ENCODE measurements around the gene ORAI3.

Gene ORAI3

DNA sequence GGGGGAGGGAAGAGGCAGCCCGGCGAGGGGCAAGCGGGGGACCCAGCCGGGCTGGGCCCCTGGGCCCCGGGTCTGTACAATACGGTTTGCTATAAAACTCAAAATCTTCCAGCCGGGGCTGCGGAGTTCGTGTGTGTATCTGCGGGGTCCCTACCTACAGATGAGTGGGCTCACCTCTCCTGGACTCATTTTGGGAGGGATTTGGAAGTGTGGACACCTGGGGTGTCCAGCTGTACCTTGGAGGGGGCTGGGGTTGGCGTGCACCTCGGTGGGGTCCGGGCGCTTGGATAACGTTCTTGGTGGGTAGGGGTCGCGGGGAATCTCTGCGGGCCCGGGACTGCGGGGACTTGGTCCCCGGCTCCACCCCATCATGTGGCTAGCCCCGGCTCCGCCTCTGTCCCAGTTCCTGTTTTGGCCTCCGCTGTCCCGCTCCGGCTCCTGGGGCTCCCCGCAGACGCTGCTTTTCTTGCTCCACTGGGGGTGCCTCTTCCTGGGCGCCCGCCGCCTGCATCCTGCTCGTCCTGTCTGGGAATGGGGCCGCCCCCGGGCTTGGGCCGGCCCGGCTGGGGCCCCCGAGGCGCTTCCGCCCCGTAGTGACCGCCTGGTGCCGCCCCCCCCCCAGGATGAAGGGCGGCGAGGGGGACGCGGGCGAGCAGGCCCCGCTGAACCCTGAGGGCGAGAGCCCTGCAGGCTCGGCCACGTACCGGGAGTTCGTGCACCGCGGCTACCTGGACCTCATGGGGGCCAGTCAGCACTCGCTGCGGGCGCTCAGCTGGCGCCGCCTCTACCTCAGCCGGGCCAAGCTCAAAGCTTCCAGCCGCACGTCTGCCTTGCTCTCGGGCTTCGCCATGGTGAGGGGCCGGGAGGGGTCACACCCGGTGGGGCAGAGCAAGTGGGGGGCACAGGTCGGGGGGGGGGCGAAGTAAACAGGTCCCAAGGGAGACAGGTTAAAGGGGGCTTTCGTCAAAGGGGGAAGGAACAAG lies at the start of gene ORAI3:
ORAI3 (plus strand) TSS at position 402 of the 983 bp plus-strand sequence; CDS start at position 624, 222 bp downstream.
- Mint-ChIP-seq H3K36me3 (peaks cover 6% of the 10 kb centered on the region), H3K9me3 (no peaks in the 10 kb centered on the region), H3K27me3 (no peaks in the 10 kb centered on the region), H3K27ac (peak within 1 kb of the TSS; percentile 87), H3K4me3 (peak within 1 kb of the TSS; percentile 92), H3K4me1 (peaks cover 15% of the 10 kb centered on the region)
- DNase-seq (ENCODE audit: low spot score in 2 of 2) = peak; percentile 47 to 64
- ATAC-seq (ENCODE audit: low read depth) = peak; percentile 83

GRCh38 chr16:30899794-30900193 lies 49.1 kb upstream of the ORAI3 start:
- Mint-ChIP-seq H3K27me3 (no peaks in the 10 kb centered on the region), H3K4me3 (no peak overlapping the region), H3K36me3 (no peaks in the 10 kb centered on the region), H3K9me3 (peaks cover 2% of the 10 kb centered on the region), H3K27ac (no peak overlapping the region), H3K4me1 (peaks cover 40% of the 10 kb centered on the region)
- ATAC-seq (ENCODE audit: low read depth) (no peak), DNase-seq (ENCODE audit: low spot score in 2 of 2) (no peak)

- ATAC-seq (ENCODE audit: low read depth) = no peak
- no peaks in the 10 kb centered on the region for H3K36me3 Mint-ChIP-seq
- no peak overlapping the region for H3K4me3 Mint-ChIP-seq
- H3K4me1 Mint-ChIP-seq = peaks cover 35% of the 10 kb centered on the region
- no peak for DNase-seq (ENCODE audit: low spot score in 2 of 2)
- H3K27ac Mint-ChIP-seq = no peak overlapping the region
- H3K27me3 Mint-ChIP-seq = no peaks in the 10 kb centered on the region
- peaks cover 2% of the 10 kb centered on the region for H3K9me3 Mint-ChIP-seq
These were observed 48.3 kb upstream of the ORAI3 start for GRCh38 chr16:30900588-30900987.

GRCh38 chr16:30901201-30902028 lies 47.5 kb upstream of the ORAI3 start:
- Mint-ChIP-seq H3K4me3 (peak overlapping the region; percentile 71), H3K9me3 (peaks cover 2% of the 10 kb centered on the region), H3K4me1 (peaks cover 28% of the 10 kb centered on the region), H3K27ac (no peak overlapping the region), H3K36me3 (no peaks in the 10 kb centered on the region), H3K27me3 (no peaks in the 10 kb centered on the region)
- no peak for DNase-seq (ENCODE audit: low spot score in 2 of 2)
- no peak for ATAC-seq (ENCODE audit: low read depth)

GRCh38 chr16:30902029-30902972 lies 46.6 kb upstream of the ORAI3 start:
- H3K27ac Mint-ChIP-seq = peak overlapping the region; percentile 79
- DNase-seq (ENCODE audit: low spot score in 2 of 2) (peak in 1 of 2 donors; percentile 65), ATAC-seq (ENCODE audit: low read depth) (peak; percentile 69)
- no peaks in the 10 kb centered on the region for H3K27me3 Mint-ChIP-seq
- H3K4me1 Mint-ChIP-seq = peaks cover 20% of the 10 kb centered on the region
- H3K9me3 Mint-ChIP-seq = peaks cover 2% of the 10 kb centered on the region
- H3K4me3 Mint-ChIP-seq = peak overlapping the region; percentile 97
- H3K36me3 Mint-ChIP-seq = no peaks in the 10 kb centered on the region

- no peaks in the 10 kb centered on the region for H3K36me3 Mint-ChIP-seq
- H3K27ac Mint-ChIP-seq = peak overlapping the region; percentile 79
- H3K4me3 Mint-ChIP-seq = peak overlapping the region; percentile 97
- no peaks in the 10 kb centered on the region for H3K27me3 Mint-ChIP-seq
- ATAC-seq (ENCODE audit: low read depth) (no peak), DNase-seq (ENCODE audit: low spot score in 2 of 2) (no peak)
- peaks cover 2% of the 10 kb centered on the region for H3K9me3 Mint-ChIP-seq
- H3K4me1 Mint-ChIP-seq = peaks cover 17% of the 10 kb centered on the region
These were observed 45.9 kb upstream of the ORAI3 start for GRCh38 chr16:30903002-30903401.

DNA sequence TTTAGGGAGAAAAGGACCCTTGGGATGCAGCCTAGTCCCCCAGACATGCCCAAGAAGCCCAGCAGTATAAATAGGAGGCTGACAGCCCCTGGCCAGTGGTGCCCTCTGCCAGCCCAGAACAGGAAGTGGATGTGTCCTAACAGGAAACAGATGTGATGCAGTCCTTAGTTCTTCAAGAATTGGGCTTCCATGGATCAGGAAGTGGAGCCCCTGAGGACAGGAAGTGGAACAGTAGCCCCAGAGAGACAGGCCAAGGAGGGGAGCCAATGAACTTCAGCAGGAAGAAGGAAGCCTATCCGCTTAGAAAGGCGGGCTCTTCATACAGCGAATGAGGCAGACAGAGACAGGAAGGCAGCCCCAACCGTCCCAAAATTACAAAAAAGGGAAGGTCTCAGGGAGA lies 45.3 kb upstream of the ORAI3 start:
- Mint-ChIP-seq H3K9me3 (peaks cover 2% of the 10 kb centered on the region), H3K36me3 (no peaks in the 10 kb centered on the region), H3K4me1 (peaks cover 17% of the 10 kb centered on the region), H3K27ac (no peak overlapping the region), H3K4me3 (no peak overlapping the region), H3K27me3 (no peaks in the 10 kb centered on the region)
- ATAC-seq (ENCODE audit: low read depth) (no peak), DNase-seq (ENCODE audit: low spot score in 2 of 2) (no peak)

GRCh38 chr16:30904114-30904780 lies 44.6 kb upstream of the ORAI3 start:
- ATAC-seq (ENCODE audit: low read depth) (peak; percentile 58), DNase-seq (ENCODE audit: low spot score in 2 of 2) (no peak)
- Mint-ChIP-seq H3K9me3 (peaks cover 2% of the 10 kb centered on the region), H3K4me3 (no peak overlapping the region), H3K27ac (no peak overlapping the region), H3K4me1 (peaks cover 17% of the 10 kb centered on the region), H3K36me3 (no peaks in the 10 kb centered on the region), H3K27me3 (peaks cover 1% of the 10 kb centered on the region)

GRCh38 chr16:30907064-30907463 lies 41.8 kb upstream of the ORAI3 start:
- H3K27ac Mint-ChIP-seq = no peak overlapping the region
- no peak for DNase-seq (ENCODE audit: low spot score in 2 of 2)
- no peak overlapping the region for H3K4me3 Mint-ChIP-seq
- H3K4me1 Mint-ChIP-seq = peaks cover 12% of the 10 kb centered on the region
- peaks cover 1% of the 10 kb centered on the region for H3K27me3 Mint-ChIP-seq
- ATAC-seq (ENCODE audit: low read depth) = no peak
- peaks cover 2% of the 10 kb centered on the region for H3K9me3 Mint-ChIP-seq
- no peaks in the 10 kb centered on the region for H3K36me3 Mint-ChIP-seq

- no peak for ATAC-seq (ENCODE audit: low read depth)
- Mint-ChIP-seq H3K36me3 (no peaks in the 10 kb centered on the region), H3K9me3 (no peaks in the 10 kb centered on the region), H3K4me1 (peaks cover 5% of the 10 kb centered on the region), H3K27me3 (peaks cover 1% of the 10 kb centered on the region), H3K4me3 (no peak overlapping the region), H3K27ac (no peak overlapping the region)
- DNase-seq (ENCODE audit: low spot score in 2 of 2) = no peak
These were observed 38.3 kb upstream of the ORAI3 start for GRCh38 chr16:30910427-30911029.

DNA sequence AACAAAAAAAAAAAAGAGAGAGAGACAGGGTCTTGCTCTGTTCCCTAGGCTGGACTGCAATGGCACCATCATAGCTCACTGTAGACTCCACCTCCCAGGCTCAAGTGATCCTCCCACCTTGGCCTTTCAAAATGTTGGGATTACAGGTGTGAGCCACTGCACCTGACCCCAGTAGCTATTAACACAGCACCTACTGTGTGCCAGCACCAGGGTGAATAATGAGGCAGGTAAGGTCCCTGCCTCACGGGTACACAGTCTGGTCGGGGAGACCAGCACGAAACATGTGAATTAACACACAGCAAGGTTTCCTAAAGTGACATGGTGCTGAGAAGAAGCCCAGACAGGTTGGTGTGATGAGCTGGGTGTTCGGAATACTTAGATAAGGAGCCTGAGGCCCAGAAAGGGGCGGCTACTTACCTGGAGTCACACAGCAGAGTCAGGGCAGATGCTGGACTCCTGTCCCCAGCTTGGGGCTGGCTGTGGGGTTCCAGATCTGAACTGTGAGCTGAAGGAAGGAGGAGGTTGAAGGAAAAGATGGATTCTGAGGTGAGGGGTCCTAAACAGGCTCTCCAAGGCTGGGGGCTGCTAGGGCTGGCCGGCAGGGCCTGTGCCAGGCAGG lies 36.0 kb upstream of the ORAI3 start:
- Mint-ChIP-seq H3K4me3 (no peak overlapping the region), H3K36me3 (no peaks in the 10 kb centered on the region), H3K27me3 (peaks cover 1% of the 10 kb centered on the region), H3K4me1 (peaks cover 5% of the 10 kb centered on the region), H3K27ac (no peak overlapping the region), H3K9me3 (no peaks in the 10 kb centered on the region)
- no peak for DNase-seq (ENCODE audit: low spot score in 2 of 2)
- ATAC-seq (ENCODE audit: low read depth) = no peak

- ATAC-seq (ENCODE audit: low read depth) (no peak), DNase-seq (ENCODE audit: low spot score in 2 of 2) (no peak)
- H3K27ac Mint-ChIP-seq = no peak overlapping the region
- peaks cover 9% of the 10 kb centered on the region for H3K4me1 Mint-ChIP-seq
- no peaks in the 10 kb centered on the region for H3K27me3 Mint-ChIP-seq
- H3K9me3 Mint-ChIP-seq = no peaks in the 10 kb centered on the region
- peaks cover 2% of the 10 kb centered on the region for H3K36me3 Mint-ChIP-seq
- no peak overlapping the region for H3K4me3 Mint-ChIP-seq
These were observed 34.0 kb upstream of the ORAI3 start for GRCh38 chr16:30914830-30915229.
